Vagina (tissue), 2 donors: ENCODE data around the gene RELCH.

Experiments
- CTCF ChIP-seq, 3 experiments: fragments of 450-650 bp in 2 of 3; fragments of 200-600 bp in 1 of 3; sonication (generic) in 1 of 3; IDR thresholded peaks; one replicate each; pipeline ENCODE4 v1.5.1; 2017 to 2019; ENCODE audit warnings: antibody characterized with exemption in 3 of 3, mild to moderate bottlenecking in 2 of 3, moderate library complexity in 2 of 3
- POLR2A ChIP-seq, 2 donors: fragments of 450-650 bp; IDR thresholded peaks; one replicate each; pipeline ENCODE4 v1.6.1; 2017; ENCODE audit warnings: antibody characterized with exemption in 2 of 2, mild to moderate bottlenecking in 2 of 2, moderate library complexity in 2 of 2
- POLR2AphosphoS5 ChIP-seq, 2 donors: sonication (generic); formaldehyde crosslinking; IDR thresholded peaks; one replicate each; pipeline ENCODE4 v1.9.0; 2017; ENCODE audit warnings: antibody characterized with exemption in 2 of 2, mild to moderate bottlenecking in 2 of 2, low read depth in 1 of 2; ENCODE audit not compliant: insufficient read depth in 1 of 2

- TF ChIP-seq POLR2AphosphoS5 (IDR thresholded peaks at IDR 0.05; ENCODE audit: insufficient read depth in 1 of 2, low read depth in 1 of 2) (no peak), CTCF (IDR thresholded peaks at IDR 0.05) (no peak), POLR2A (IDR thresholded peaks at IDR 0.05) (no peak)
These were observed 143.6 kb downstream of the RELCH start for GRCh38 chr18:62330650-62331049.
